Stimulated activated CD8-positive, alpha-beta memory T cell treated with anti-CD3 and anti-CD28 coated beads, Interleukin-12 subunit alpha, Interleukin-12 subunit beta, amount 100 ng/mL, for 1 hour (primary cell): ENCODE measurements around the gene RPUSD4.
"Not testable (repeated sequence)": the region's sequence is repeated elsewhere in the genome, so short reads cannot be mapped to it uniquely, and the experiment has no call there.

Experiments used
- DNase-seq: peaks from one replicate; pipeline ENCODE4 v3.0.0-alpha.2; 2020; ENCODE audit warnings: low read depth

Gene RPUSD4

GRCh38 chr11:126211236-126212088 lies at the start of gene RPUSD4, which contains the start of gene FAM118B:
RPUSD4 (minus strand) TSS chr11:126211650; CDS start chr11:126211638, 12 bp downstream.
FAM118B (plus strand) TSS chr11:126211782; CDS start chr11:126235002, 23,220 bp downstream.
- peak; percentile 98 for DNase-seq

- no peak for DNase-seq
Measured at GRCh38 chr11:126257764-126258163, 46.3 kb upstream of the RPUSD4 start.

GRCh38 chr11:126257144-126257543 lies 45.7 kb upstream of the RPUSD4 start:
- DNase-seq, result no peak

GRCh38 chr11:126256216-126256615 lies 44.8 kb upstream of the RPUSD4 start:
- DNase-seq, result no peak

- DNase-seq, result not testable (repeated sequence)
Measured at GRCh38 chr11:126255507-126255906, 44.1 kb upstream of the RPUSD4 start.

- DNase-seq, result no peak
Measured at GRCh38 chr11:126254819-126255218, 43.4 kb upstream of the RPUSD4 start.

GRCh38 chr11:126253265-126253664 lies 41.8 kb upstream of the RPUSD4 start:
- DNase-seq, result no peak

GRCh38 chr11:126246636-126247035 lies 35.2 kb upstream of the RPUSD4 start:
- no peak for DNase-seq

- DNase-seq, result no peak
Measured at GRCh38 chr11:126233391-126233790, 21.9 kb upstream of the RPUSD4 start.

- DNase-seq, result no peak
Measured at GRCh38 chr11:126232683-126233082, 21.2 kb upstream of the RPUSD4 start.

GRCh38 chr11:126231725-126232459 lies 20.4 kb upstream of the RPUSD4 start:
- DNase-seq, result no peak

- no peak for DNase-seq
Measured at GRCh38 chr11:126229858-126230540, 18.5 kb upstream of the RPUSD4 start.

GRCh38 chr11:126226334-126227084 lies 15.1 kb upstream of the RPUSD4 start:
- no peak for DNase-seq

GRCh38 chr11:126225295-126225665 lies 13.8 kb upstream of the RPUSD4 start:
- DNase-seq, result no peak

GRCh38 chr11:126224647-126225294 lies 13.3 kb upstream of the RPUSD4 start:
- DNase-seq, result no peak

- DNase-seq, result no peak
Measured at GRCh38 chr11:126219547-126219946, 8.1 kb upstream of the RPUSD4 start.

GRCh38 chr11:126217491-126217890 lies 6.0 kb upstream of the RPUSD4 start:
- no peak for DNase-seq

- no peak for DNase-seq
Measured at GRCh38 chr11:126216526-126217305, 5.3 kb upstream of the RPUSD4 start.

GRCh38 chr11:126214841-126215240 lies 3.4 kb upstream of the RPUSD4 start:
- DNase-seq, result no peak

- no peak for DNase-seq
Measured at GRCh38 chr11:126214441-126214840, 3.0 kb upstream of the RPUSD4 start.
